HEK293 (cell line): Measurements from ENCODE around the gene KIFAP3.

Experiments used
- CTCF ChIA-PET: fragments of 350-600 bp; formaldehyde crosslinking; extraction: SDS; loops from one replicate; lab custom pipeline; 2021; ENCODE audit warnings: antibody characterized with exemption; lab: Yijun Ruan, JAX
- POLR2A ChIA-PET: fragments of 300-600 bp; formaldehyde crosslinking; extraction: SDS; loops from one replicate; lab custom pipeline; 2020; ENCODE audit warnings: antibody characterized with exemption, inconsistent platforms; lab: Yijun Ruan, JAX
- H3K27ac ChIP-seq: fragments of 200-500 bp; sonication (Bioruptor generic); 2 replicates; pipeline ENCODE4 v1.5.1; 2014; ENCODE audit warnings: low read depth, low read length, control low read depth, inconsistent platforms; ENCODE audit errors: extremely low read depth
- H3K36me3 ChIP-seq, 2 experiments: fragments of 200-500 bp in 1 of 2; sonication (Bioruptor generic) in 1 of 2; 1 replicate in 1 of 2; 2 replicates in 1 of 2; pipeline ENCODE4 v1.5.1; 2014 to 2017; ENCODE audit warnings: inconsistent platforms in 2 of 2, low read length in 2 of 2; ENCODE audit not compliant: control insufficient read depth in 2 of 2, insufficient read depth in 1 of 2
- H3K4me1 ChIP-seq: fragments of 200-500 bp; sonication (Bioruptor generic); 2 replicates; pipeline ENCODE4 v1.5.1; 2014; ENCODE audit warnings: mild to moderate bottlenecking, low read length, inconsistent platforms; ENCODE audit not compliant: control insufficient read depth, insufficient read depth
- H3K4me3 ChIP-seq: 2 replicates; pipeline ENCODE4 v1.5.1; 2011; ENCODE audit warnings: low read depth, mild to moderate bottlenecking, control low read depth, low read length, moderate library complexity
- H3K9me3 ChIP-seq: fragments of 200-500 bp; sonication (Bioruptor generic); 2 replicates; pipeline ENCODE4 v1.5.1; 2014; ENCODE audit warnings: low read depth, low read length, inconsistent platforms; ENCODE audit not compliant: control insufficient read depth, insufficient read depth
- BCL11B ChIP-seq: fragments of 450-650 bp; formaldehyde crosslinking; IDR thresholded peaks from 2 replicates; pipeline ENCODE4 v1.5.1; 2016; ENCODE audit warnings: low read depth, missing biosample characterization, missing genetic modification characterization
- GLI4 ChIP-seq: fragments of 450-650 bp; formaldehyde crosslinking; IDR thresholded peaks from 2 replicates; pipeline ENCODE4 v1.5.1; 2016; ENCODE audit warnings: missing biosample characterization, missing genetic modification characterization
- IKZF3 ChIP-seq: fragments of 450-650 bp; IDR thresholded peaks from 2 replicates; pipeline ENCODE4 v1.5.0; 2018; ENCODE audit warnings: missing biosample characterization, mild to moderate bottlenecking, missing genetic modification characterization, moderate library complexity
- KLF10 ChIP-seq: fragments of 450-650 bp; IDR thresholded peaks from 2 replicates; pipeline ENCODE4 v1.5.1; 2018; ENCODE audit warnings: missing biosample characterization, mild to moderate bottlenecking, missing genetic modification characterization
- KLF16 ChIP-seq: fragments of 450-650 bp; formaldehyde crosslinking; IDR thresholded peaks from 2 replicates; pipeline ENCODE4 v1.5.1; 2017; ENCODE audit warnings: missing biosample characterization, missing genetic modification characterization
- KLF7 ChIP-seq: fragments of 450-650 bp; formaldehyde crosslinking; IDR thresholded peaks from 2 replicates; pipeline ENCODE4 v1.5.1; 2016; ENCODE audit warnings: missing biosample characterization, missing genetic modification characterization, borderline replicate concordance
- TRIM28 ChIP-seq: IDR thresholded peaks from 2 replicates; pipeline ENCODE4 v1.6.1; 2011; ENCODE audit warnings: low read length, control low read depth, borderline replicate concordance
- YY1 ChIP-seq: fragments of 450-650 bp; formaldehyde crosslinking; IDR thresholded peaks from 2 replicates; pipeline ENCODE4 v1.5.1; 2018; ENCODE audit warnings: missing biosample characterization, missing genetic modification characterization
- ZBTB17 ChIP-seq: fragments of 450-650 bp; formaldehyde crosslinking; IDR thresholded peaks from 2 replicates; pipeline ENCODE4 v1.5.1; 2016; ENCODE audit warnings: missing biosample characterization, missing genetic modification characterization
- ZBTB21 ChIP-seq: fragments of 450-650 bp; formaldehyde crosslinking; IDR thresholded peaks from 2 replicates; pipeline ENCODE4 v1.5.1; 2017; ENCODE audit warnings: missing biosample characterization, missing genetic modification characterization
- ZBTB48 ChIP-seq: fragments of 450-650 bp; formaldehyde crosslinking; IDR thresholded peaks from 2 replicates; pipeline ENCODE4 v1.5.1; 2016; ENCODE audit warnings: missing biosample characterization, missing genetic modification characterization
- ZFP41 ChIP-seq: fragments of 450-650 bp; formaldehyde crosslinking; IDR thresholded peaks from 2 replicates; pipeline ENCODE4 v1.5.1; 2016; ENCODE audit warnings: missing biosample characterization, missing genetic modification characterization, borderline replicate concordance
- ZNF10 ChIP-seq: fragments of 450-650 bp; formaldehyde crosslinking; IDR thresholded peaks from 2 replicates; pipeline ENCODE4 v1.5.1; 2017; ENCODE audit warnings: missing biosample characterization, missing genetic modification characterization
- ZNF132 ChIP-seq: fragments of 450-650 bp; formaldehyde crosslinking; IDR thresholded peaks from 2 replicates; pipeline ENCODE4 v1.5.1; 2017; ENCODE audit warnings: missing biosample characterization, missing genetic modification characterization, borderline replicate concordance
- ZNF133 ChIP-seq: fragments of 450-650 bp; formaldehyde crosslinking; IDR thresholded peaks from 2 replicates; pipeline ENCODE4 v1.5.1; 2016; ENCODE audit warnings: missing biosample characterization, missing genetic modification characterization
- ZNF138 ChIP-seq: fragments of 450-650 bp; formaldehyde crosslinking; IDR thresholded peaks from 2 replicates; pipeline ENCODE4 v1.5.1; 2016; ENCODE audit warnings: missing biosample characterization, missing genetic modification characterization, borderline replicate concordance
- ZNF140 ChIP-seq: fragments of 450-650 bp; formaldehyde crosslinking; IDR thresholded peaks from 2 replicates; pipeline ENCODE4 v1.5.1; 2016; ENCODE audit warnings: missing biosample characterization, missing genetic modification characterization
- ZNF16 ChIP-seq: fragments of 450-650 bp; formaldehyde crosslinking; IDR thresholded peaks from 2 replicates; pipeline ENCODE4 v1.5.1; 2016; ENCODE audit warnings: low read depth, missing biosample characterization, missing genetic modification characterization
- ZNF19 ChIP-seq: fragments of 450-650 bp; formaldehyde crosslinking; IDR thresholded peaks from 2 replicates; pipeline ENCODE4; 2016; ENCODE audit warnings: missing biosample characterization, missing genetic modification characterization, low read depth
- ZNF2 ChIP-seq: fragments of 450-650 bp; formaldehyde crosslinking; IDR thresholded peaks from 2 replicates; pipeline ENCODE4 v1.5.1; 2016; ENCODE audit warnings: missing biosample characterization, missing genetic modification characterization
- ZNF214 ChIP-seq: fragments of 450-650 bp; formaldehyde crosslinking; IDR thresholded peaks from 2 replicates; pipeline ENCODE4 v1.5.1; 2017; ENCODE audit warnings: missing biosample characterization, mild to moderate bottlenecking, missing genetic modification characterization, borderline replicate concordance
- ZNF354C ChIP-seq: fragments of 450-650 bp; formaldehyde crosslinking; IDR thresholded peaks from 2 replicates; pipeline ENCODE4 v1.5.1; 2016; ENCODE audit warnings: missing biosample characterization, missing genetic modification characterization, low read depth, borderline replicate concordance
- ZNF404 ChIP-seq: fragments of 450-650 bp; formaldehyde crosslinking; IDR thresholded peaks from 2 replicates; pipeline ENCODE4 v1.5.1; 2017; ENCODE audit warnings: missing biosample characterization, missing genetic modification characterization
- ZNF664 ChIP-seq: fragments of 450-650 bp; formaldehyde crosslinking; IDR thresholded peaks from 2 replicates; pipeline ENCODE4 v1.5.1; 2016; ENCODE audit warnings: missing biosample characterization, missing genetic modification characterization
- ZNF776 ChIP-seq: fragments of 450-650 bp; formaldehyde crosslinking; IDR thresholded peaks from 2 replicates; pipeline ENCODE4 v1.5.0; 2017; ENCODE audit warnings: missing biosample characterization, missing genetic modification characterization, borderline replicate concordance
- ZSCAN16 ChIP-seq: fragments of 450-650 bp; formaldehyde crosslinking; IDR thresholded peaks from 2 replicates; pipeline ENCODE4 v1.5.1; 2016; ENCODE audit warnings: missing biosample characterization, missing genetic modification characterization
- ZXDB ChIP-seq: fragments of 450-650 bp; formaldehyde crosslinking; IDR thresholded peaks from 2 replicates; pipeline ENCODE4 v1.5.1; 2016; ENCODE audit warnings: missing biosample characterization, missing genetic modification characterization
- TF ChIP-seq, protein P1 (sequence below): fragments of 450-650 bp; formaldehyde crosslinking; IDR thresholded peaks from 2 replicates; pipeline ENCODE4 v1.5.1; 2017; ENCODE audit warnings: missing biosample characterization, missing genetic modification characterization
- TF ChIP-seq, protein P2 (sequence below): fragments of 450-650 bp; formaldehyde crosslinking; IDR thresholded peaks from 2 replicates; pipeline ENCODE4 v1.5.1; 2016; ENCODE audit warnings: missing biosample characterization, missing genetic modification characterization

The KIFAP3 gene

GRCh38 chr1:170049176-170049800 lies 25.2 kb downstream of the KIFAP3 start:
- ChIA-PET CTCF (interaction anchor here (0.6 kb wide), 1 partner anchor 278 kb away, joined by 3 read pairs; no protein-coding TSS in a partner anchor), POLR2A (no interaction called here)
- Histone ChIP-seq H3K4me3 (no peak overlapping the region), H3K9me3 (no peaks in the 10 kb centered on the region), H3K4me1 (no peaks in the 10 kb centered on the region)
- TF ChIP-seq ZNF16 (tag by site-specific recombination) (no peak), ZNF140 (tag by site-specific recombination) (peak; percentile 12; the same call in 1 of the 2 replicates), ZBTB21 (tag by site-specific recombination) (no peak)
- TF ChIP-seq, protein P1, sequence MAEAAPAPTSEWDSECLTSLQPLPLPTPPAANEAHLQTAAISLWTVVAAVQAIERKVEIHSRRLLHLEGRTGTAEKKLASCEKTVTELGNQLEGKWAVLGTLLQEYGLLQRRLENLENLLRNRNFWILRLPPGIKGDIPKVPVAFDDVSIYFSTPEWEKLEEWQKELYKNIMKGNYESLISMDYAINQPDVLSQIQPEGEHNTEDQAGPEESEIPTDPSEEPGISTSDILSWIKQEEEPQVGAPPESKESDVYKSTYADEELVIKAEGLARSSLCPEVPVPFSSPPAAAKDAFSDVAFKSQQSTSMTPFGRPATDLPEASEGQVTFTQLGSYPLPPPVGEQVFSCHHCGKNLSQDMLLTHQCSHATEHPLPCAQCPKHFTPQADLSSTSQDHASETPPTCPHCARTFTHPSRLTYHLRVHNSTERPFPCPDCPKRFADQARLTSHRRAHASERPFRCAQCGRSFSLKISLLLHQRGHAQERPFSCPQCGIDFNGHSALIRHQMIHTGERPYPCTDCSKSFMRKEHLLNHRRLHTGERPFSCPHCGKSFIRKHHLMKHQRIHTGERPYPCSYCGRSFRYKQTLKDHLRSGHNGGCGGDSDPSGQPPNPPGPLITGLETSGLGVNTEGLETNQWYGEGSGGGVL (tag by site-specific recombination), result no peak
- TF ChIP-seq, all 188 proteins: peak for 1
- peaks cover 0 to 3% of the 10 kb centered on the region in 2 experiments; a peak in 1 of 3 replicates for H3K36me3 ChIP-seq
- H3K27ac ChIP-seq, result no peak overlapping the region

DNA sequence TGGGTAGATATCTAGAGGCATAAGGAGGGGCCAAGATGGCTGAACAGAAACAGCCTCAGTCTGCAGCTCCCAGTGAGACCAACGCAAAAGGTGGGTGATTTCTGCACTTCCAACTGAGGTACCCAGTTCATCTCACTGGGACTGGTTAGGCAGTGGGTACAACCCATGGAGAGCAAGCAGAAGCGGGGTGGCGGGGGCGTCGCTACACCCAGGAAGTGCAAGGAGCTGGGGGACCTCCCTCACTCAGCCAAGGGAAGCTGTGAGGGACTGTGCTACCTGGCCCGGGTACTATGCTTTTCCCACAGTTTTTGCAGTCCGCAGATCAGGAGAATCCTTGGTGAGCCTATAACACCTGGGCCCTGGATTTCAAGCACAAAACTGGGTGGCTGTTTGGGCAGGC lies 26.0 kb downstream of the KIFAP3 start:
- POLR2A ChIA-PET, result no interaction called here
- Histone ChIP-seq H3K9me3 (no peaks in the 10 kb centered on the region), H3K36me3 (peaks cover 0 to 3% of the 10 kb centered on the region in 2 experiments; a peak in 1 of 3 replicates), H3K4me3 (no peak overlapping the region), H3K27ac (no peak overlapping the region), H3K4me1 (no peaks in the 10 kb centered on the region)
- TF ChIP-seq ZSCAN16 (tag by site-specific recombination), result no peak
- TF ChIP-seq ZNF354C (tag by site-specific recombination), result no peak
- no peak for TF ChIP-seq IKZF3 (tag by site-specific recombination)
- no peak for TF ChIP-seq ZBTB48 (tag by site-specific recombination)
- no peak for TF ChIP-seq ZNF776
- no peak for TF ChIP-seq ZNF664 (tag by site-specific recombination)
- TF ChIP-seq, protein P1 (tag by site-specific recombination), result no peak
- no peak for TF ChIP-seq ZNF404
- no peak for TF ChIP-seq BCL11B (tag by site-specific recombination)
- TF ChIP-seq KLF10, result no peak
- no peak for TF ChIP-seq KLF16 (tag by site-specific recombination)
- TF ChIP-seq KLF7, result no peak
- TF ChIP-seq ZBTB17 (tag by site-specific recombination), result no peak
- no peak for TF ChIP-seq TRIM28
- no peak for TF ChIP-seq ZXDB (tag by site-specific recombination)
- CTCF ChIA-PET, result no interaction called here

GRCh38 chr1:170044187-170044586 lies 30.3 kb downstream of the KIFAP3 start:
- ChIA-PET POLR2A (no interaction called here), CTCF (no interaction called here)
- no peak for TF ChIP-seq ZFP41
- TF ChIP-seq ZNF16 (tag by site-specific recombination), result no peak
- no peak for TF ChIP-seq ZNF214 (tag by site-specific recombination)
- no peak for TF ChIP-seq ZNF2 (tag by site-specific recombination)
- TF ChIP-seq GLI4, result no peak
- TF ChIP-seq ZNF133 (tag by site-specific recombination), result no peak
- TF ChIP-seq ZNF19 (tag by site-specific recombination), result no peak
- no peak for TF ChIP-seq YY1 (tag by site-specific recombination)
- TF ChIP-seq, protein P2, sequence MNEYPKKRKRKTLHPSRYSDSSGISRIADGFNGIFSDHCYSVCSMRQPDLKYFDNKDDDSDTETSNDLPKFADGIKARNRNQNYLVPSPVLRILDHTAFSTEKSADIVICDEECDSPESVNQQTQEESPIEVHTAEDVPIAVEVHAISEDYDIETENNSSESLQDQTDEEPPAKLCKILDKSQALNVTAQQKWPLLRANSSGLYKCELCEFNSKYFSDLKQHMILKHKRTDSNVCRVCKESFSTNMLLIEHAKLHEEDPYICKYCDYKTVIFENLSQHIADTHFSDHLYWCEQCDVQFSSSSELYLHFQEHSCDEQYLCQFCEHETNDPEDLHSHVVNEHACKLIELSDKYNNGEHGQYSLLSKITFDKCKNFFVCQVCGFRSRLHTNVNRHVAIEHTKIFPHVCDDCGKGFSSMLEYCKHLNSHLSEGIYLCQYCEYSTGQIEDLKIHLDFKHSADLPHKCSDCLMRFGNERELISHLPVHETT (tag by site-specific recombination), result no peak
- no peak for TF ChIP-seq ZNF138 (tag by site-specific recombination)
- TF ChIP-seq ZNF10 (tag by site-specific recombination), result no peak
- no peak for TF ChIP-seq ZNF132 (tag by site-specific recombination)
- Histone ChIP-seq H3K27ac (no peak overlapping the region), H3K4me3 (no peak overlapping the region), H3K4me1 (no peaks in the 10 kb centered on the region), H3K9me3 (no peaks in the 10 kb centered on the region), H3K36me3 (peaks cover 0 to 10% of the 10 kb centered on the region in 2 experiments; a peak in 1 of 3 replicates)
